GM19463 (cell line): ENCODE data around the gene SCGB1A1.

ENCODE experiments used
- ATAC-seq: cut with Tn5 transposase; IDR thresholded peaks from one replicate; pipeline ENCODE4 v1.9.1; 2021; ENCODE audit warnings: mild to moderate bottlenecking, moderate library complexity; ENCODE audit not compliant: unreplicated experiment

The SCGB1A1 gene

GRCh38 chr11:62398011-62398994, 20.5 kb upstream of the SCGB1A1 start:
- ATAC-seq, result no peak

DNA sequence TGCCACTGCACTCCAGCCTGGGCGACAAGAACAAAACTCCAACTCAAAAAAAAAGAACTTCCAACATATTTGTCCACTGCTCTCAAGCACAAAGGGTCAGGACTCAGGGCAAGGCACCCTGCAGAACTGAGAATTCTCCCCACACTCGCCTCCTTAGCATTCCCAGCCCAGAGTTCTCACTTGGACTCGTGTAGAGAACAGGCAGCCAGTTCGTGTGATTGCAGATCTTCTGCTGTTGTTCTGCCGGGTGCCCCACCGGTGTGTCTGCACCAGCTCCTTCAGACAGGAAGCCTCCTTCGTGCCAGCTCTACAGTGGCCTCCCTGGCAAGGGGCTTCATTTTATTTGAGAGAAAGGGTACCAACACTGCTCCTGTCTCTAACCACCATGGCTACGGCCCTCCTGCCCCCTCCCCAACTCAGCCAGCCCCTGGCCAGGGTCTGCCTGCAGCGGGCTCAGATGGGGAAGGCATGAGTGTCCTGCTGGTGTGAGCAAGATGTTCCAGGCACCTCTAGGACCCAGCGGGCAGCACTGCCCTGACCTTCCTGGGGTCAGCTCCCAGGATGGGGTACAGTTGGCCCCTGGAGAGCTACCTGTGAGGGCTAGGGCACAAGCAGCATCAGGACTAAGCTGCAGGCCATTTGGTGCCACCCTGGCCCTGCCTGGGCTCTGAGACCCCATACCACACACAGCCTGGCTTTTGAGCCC, 19.5 kb upstream of the SCGB1A1 start:
- no peak for ATAC-seq

GRCh38 chr11:62399878-62400266, 19.0 kb upstream of the SCGB1A1 start:
- ATAC-seq, result no peak

- ATAC-seq, result no peak
Observed at GRCh38 chr11:62400281-62400680, 18.6 kb upstream of the SCGB1A1 start.

- no peak for ATAC-seq
Observed at GRCh38 chr11:62400760-62401159, 18.1 kb upstream of the SCGB1A1 start.

DNA sequence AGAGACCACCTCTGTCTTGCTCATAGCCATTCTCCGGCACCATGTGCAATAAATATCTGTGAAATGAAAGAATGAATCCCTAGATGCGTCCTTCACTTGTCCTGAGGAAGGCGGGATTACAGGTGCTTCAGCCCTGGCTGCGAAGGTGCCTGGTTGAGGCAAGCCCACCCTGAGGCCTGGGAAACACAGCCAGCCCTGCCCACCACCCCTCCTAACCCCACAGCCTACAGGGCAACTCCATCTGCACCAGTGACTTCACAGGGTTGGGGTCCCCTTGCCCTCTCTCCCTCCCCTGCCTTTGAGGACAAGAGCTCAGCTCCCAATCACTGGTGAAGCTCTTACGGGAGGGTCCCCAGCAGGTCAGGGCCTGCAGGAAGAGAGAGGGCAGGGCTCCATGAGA, 17.5 kb upstream of the SCGB1A1 start:
- ATAC-seq, result no peak

DNA sequence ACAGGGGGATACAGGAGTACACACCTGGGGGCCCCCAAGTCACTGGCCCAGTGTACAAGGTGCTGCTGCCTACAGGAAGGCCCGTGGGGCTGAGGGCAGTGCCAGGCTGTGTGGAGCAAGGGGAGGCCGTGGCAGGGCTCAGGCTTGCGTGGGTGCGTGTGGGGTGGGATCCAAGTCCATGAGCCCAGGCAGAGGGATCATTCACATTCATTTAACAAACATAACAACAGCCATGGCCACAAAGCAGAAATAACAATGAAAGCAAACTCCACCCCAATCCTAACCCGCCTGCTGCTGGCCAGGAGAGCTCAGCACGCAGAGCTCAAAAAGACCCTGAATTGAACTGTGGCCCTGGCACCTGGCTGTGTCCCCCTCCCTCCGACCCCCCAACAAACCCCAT, 17.0 kb upstream of the SCGB1A1 start:
- ATAC-seq, result no peak

- ATAC-seq, result no peak
Observed at GRCh38 chr11:62402226-62402959, 16.4 kb upstream of the SCGB1A1 start.

- no peak for ATAC-seq
Observed at GRCh38 chr11:62402960-62403730, 15.7 kb upstream of the SCGB1A1 start.

DNA sequence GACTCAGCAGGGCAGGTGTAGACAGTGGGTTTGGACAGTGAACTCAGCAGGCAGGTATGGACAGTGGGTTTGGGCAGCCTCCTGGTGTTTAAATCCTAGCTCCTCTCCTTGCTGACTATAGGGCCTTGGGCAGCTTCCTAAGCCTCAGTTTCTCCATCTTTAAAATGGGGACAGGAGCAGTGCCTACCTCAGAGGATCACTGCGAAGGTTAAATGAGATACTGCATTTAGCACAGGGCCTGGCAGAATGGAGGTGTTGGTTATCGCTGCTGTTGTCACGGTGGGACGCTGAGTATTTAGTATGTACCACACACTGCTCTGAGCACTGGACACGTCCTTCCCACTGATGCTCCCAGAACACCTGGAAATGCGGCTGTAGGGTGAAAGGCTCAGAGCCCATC, 14.4 kb upstream of the SCGB1A1 start:
- ATAC-seq, result no peak

GRCh38 chr11:62404901-62405300, 13.9 kb upstream of the SCGB1A1 start:
- ATAC-seq, result no peak

DNA sequence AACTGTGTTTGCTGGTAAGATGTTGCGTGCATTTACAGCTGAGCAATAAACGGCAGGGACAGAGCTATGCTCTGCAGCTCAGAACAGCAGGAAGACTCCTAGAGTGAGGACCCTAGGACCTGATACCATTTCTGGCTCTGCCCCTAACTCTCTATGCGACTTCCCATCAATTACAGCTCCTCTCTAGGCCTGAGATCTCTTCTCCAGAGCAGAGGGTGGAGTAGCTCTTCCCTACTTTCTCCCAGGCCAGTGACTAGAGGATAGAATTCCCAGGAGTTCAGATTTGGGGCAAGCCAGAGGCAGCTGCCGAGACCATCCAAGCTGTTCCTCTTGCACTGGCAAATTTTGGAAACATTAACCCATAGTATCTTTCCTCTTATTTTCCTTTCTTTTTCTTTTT, 12.8 kb upstream of the SCGB1A1 start:
- ATAC-seq, result no peak

DNA sequence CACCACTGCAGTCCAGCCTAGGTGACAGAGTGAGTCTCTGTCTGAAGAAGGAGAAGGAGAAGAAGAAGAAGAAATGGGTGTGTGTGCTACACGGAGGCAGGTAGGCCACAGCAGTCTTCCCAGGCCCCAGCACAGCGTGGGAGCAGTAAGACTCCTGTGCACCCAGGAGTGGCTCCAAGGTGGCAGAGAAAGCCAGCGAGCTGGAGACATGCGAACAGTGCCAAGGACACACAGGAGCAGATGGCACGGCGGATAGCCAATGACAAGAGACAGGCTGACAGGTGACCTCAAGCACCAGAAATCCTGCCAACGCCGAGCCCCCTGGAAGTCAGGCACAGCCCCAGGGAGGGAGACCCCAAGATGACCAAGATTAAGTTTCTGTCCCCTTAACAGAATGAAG, 9.0 kb upstream of the SCGB1A1 start:
- ATAC-seq, result no peak

DNA sequence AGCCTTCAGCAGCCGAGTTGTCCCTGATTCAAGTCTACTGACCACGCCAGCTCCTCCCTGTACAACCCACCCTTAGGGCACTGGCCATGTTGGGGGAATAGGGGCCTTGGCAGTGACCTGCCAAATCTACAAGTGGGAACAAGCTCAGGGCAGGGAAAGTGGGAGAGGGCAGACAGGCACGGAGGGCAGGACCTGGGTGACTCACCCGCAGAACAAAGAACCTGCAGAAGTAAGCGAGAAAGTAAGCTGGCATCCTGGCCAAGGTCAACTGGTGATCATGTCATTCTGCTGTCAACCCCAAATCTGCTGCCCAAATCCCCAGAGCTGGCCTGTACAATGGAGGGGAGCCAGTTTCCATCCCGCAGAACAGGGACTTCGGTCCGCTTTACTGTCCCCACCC, 7.9 kb upstream of the SCGB1A1 start:
- no peak for ATAC-seq

DNA sequence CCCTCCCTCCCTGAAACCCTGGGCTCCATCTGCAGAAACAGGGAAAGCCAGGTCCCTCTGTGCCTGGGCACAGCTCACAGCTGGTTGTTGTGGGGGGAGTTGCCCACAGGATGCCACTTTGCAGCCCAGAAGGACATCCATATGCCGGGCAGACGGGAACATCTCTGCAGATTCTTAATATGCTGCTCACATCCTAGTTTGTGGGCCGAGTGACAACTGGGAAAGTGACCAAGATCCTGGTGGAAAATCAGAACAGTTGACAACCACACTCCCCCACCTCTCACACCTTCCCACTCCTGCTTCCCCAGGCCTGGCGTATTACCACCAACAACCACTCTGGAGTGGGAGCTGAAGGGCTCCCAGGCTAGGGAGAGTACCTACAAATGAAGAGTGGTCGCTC, 7.3 kb upstream of the SCGB1A1 start:
- no peak for ATAC-seq

GRCh38 chr11:62413060-62413696, 5.7 kb upstream of the SCGB1A1 start:
- ATAC-seq, result no peak

DNA sequence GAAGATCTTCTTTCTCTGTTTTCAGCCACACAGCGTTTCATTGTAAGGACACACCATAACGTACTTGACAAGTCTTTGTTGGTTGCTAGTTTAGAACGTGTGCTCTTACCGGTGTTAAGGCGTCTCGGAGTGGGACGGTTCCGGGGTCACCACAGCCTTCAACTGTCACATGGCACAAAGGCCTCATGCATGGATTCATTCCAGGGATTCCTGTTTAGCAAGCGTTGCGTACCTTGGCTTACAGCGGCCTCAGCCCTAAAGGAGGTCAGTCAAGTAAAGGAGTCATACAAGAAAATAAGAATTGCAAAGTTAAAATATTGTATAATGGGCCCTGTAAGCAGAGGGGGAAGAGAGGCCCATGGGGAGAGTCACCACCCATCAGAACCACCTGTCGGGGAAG, 2.2 kb upstream of the SCGB1A1 start:
- ATAC-seq, result no peak

DNA sequence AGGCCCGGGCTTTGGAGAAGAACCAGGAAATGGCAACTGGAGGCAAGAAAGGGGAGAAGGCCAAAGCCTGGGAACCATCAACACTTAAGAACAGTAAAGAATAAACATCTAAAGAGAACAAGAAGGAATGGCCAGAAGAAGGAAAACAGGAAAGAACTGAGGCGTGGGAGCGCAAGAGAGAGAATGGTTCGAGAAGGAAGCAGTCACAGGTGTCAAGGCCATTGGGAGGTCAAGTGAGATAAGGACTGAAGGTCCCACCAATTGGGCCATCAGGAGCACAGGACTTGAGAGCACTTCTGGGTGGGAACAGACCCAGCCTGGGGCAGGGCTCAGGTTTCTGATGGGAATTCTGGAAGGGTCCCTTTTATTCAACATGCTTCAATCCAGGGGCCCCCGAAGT, 697 bp upstream of the SCGB1A1 start:
- no peak for ATAC-seq

DNA sequence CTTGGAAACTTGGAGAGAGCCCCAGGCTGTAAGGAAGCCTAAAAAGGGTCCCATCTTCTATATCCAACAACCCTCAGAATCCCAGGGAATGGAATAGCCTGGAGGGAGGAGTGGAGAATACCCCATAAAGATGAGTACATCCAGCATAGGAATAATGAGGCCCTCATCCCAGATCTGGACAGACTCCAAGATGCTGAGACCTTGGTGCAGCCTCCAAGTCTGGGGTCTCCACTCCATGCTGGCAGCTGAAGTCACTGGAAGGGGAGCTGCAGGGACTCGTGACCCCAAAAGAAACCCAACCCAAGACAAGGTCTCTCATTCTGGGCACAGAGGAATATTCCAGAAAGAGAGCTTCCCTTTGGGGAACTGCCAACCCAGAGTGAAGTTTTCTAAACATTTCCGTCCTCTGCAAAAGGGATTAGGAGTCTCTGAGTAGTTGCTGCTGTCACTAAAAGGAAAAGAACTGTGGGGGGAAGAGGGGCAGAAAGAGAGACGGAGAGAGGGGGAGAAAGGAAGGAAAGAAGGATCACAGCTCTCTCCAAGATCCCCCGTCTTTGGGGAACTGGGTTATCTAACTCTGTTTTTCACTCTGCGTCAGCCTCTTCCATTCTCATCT, 589 bp downstream of the SCGB1A1 start:
- ATAC-seq, result no peak

DNA sequence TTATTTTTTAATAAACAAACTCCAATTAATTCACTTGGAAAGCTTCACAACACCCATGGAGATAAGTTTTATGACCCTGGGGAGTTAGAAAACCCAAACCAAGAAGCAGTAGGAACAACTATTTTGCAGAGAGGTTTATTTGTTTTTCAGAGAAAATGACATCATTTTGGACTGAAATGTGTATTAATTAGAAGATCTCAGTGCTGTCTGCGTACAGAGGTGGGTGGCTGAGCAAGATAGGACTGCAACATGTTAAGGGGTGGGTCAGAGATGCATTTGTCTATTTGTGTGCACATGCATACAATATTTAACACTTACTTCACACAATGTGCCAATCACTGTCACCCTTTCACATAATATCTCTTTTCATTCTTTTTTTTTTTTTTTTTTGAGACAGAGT, 1.1 kb downstream of the SCGB1A1 start:
- no peak for ATAC-seq
